ENCODE measurements around the gene SSTR3. TPM values are rescaled to one million over a fixed set of nuclear protein-coding genes. Genes with fewer than 3 reads are reported as not detected.

The SSTR3 gene
- total and polyA plus RNA-seq, 2 of the 13 experiments (the other 11 are each of a cell fraction or from before 2014, with no cell fraction given), result 0.08 to 0.64 TPM

DNA sequence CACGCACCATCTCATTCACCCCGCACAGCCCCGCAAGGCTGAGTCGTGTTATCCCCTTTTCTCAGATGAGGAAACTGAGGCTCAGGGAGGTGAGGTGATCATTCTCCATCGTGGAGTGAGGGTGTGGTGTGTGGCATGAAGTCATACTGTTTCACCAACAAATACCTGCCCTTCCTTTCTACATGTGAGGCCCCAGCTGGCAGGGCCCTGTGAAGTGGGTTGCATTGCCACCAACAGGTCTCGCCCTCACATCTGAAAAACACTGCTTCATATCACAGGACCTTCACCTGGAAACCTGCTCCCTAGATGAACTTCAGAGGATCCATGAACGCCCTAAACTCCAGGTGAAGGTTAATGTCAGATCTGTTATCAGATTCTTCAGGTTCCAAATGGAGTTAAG lies 4.3 kb downstream of the SSTR3 start:
- no peak overlapping the region for H3K27ac ChIP-seq (ENCODE audit: extremely low read length, insufficient read depth, low read length)
- no peak for DNase-seq (ENCODE audit: low spot score)
- no peak for FAIRE-seq
- no peak overlapping the region for H3K4me2 ChIP-seq (ENCODE audit: low read depth, low read length)
- POLR2A ChIA-PET, result no interaction called here
- H3K27me3 ChIP-seq (ENCODE audit: control insufficient read depth in 1 of 2, insufficient read depth in 2 of 2, low read length in 2 of 2), result peaks cover 0 to 12% of the 10 kb centered on the region in 2 experiments; a peak in 3 of 5 replicates
- H2AFZ ChIP-seq (ENCODE audit: low read length), result no peak overlapping the region
- WGBS (ENCODE audit: low lambda C conversion rate), result 60% methylated on average over 5 of the region's 7 CpGs
- H4K20me1 ChIP-seq (ENCODE audit: insufficient read depth, low read length), result no peaks in the 10 kb centered on the region
- H3K4me3 ChIP-seq (replicated peaks in 1 of 3; ENCODE audit: insufficient read depth in 1 of 3, low read depth in 2 of 3, low read length in 3 of 3), result no peak overlapping the region
- intact Hi-C loops (cut with micrococcal nuclease; ENCODE audit: unreplicated experiment), result no loop called here
- H3K36me3 ChIP-seq (replicated peaks in 1 of 2; ENCODE audit: control insufficient read depth in 1 of 2, insufficient read depth in 2 of 2, low read length in 2 of 2), result no peaks in the 10 kb centered on the region
- no TSS peak for BruUV-seq (replicated peaks)
- ATAC-seq, result no peak
- TF ChIP-seq ZNF343 (CRISPR knock-in tag; IDR thresholded peaks at IDR 0.05) (no peak), ZNF383 (CRISPR knock-in tag; IDR thresholded peaks at IDR 0.05; ENCODE audit: borderline replicate concordance) (no peak), ZNF629 (CRISPR knock-in tag; conservative IDR thresholded peaks at IDR 0.05) (0 out of 2 replicates have a peak, but pooled peaks have one; percentile 30)
- peaks cover 24% of the 10 kb centered on the region for H3K4me1 ChIP-seq (ENCODE audit: insufficient read depth, low read length)
- in situ Hi-C loops (cut with HindIII; ENCODE audit: extremely low pct_ligation_motif_present, low pct_unique_long_range_greater_than_20kb), result no loop called here
- CTCF ChIA-PET (ENCODE audit: low intra/inter-chr PET ratio, low total read pairs), result no interaction called here
- no peaks in the 10 kb centered on the region for H3K9me3 ChIP-seq (ENCODE audit: low read length)
- H3K9ac ChIP-seq (ENCODE audit: insufficient read depth, low read depth, low read length), result no peak overlapping the region
- no peaks in the 10 kb centered on the region for H3K79me2 ChIP-seq (ENCODE audit: insufficient read depth, low read length)

DNA sequence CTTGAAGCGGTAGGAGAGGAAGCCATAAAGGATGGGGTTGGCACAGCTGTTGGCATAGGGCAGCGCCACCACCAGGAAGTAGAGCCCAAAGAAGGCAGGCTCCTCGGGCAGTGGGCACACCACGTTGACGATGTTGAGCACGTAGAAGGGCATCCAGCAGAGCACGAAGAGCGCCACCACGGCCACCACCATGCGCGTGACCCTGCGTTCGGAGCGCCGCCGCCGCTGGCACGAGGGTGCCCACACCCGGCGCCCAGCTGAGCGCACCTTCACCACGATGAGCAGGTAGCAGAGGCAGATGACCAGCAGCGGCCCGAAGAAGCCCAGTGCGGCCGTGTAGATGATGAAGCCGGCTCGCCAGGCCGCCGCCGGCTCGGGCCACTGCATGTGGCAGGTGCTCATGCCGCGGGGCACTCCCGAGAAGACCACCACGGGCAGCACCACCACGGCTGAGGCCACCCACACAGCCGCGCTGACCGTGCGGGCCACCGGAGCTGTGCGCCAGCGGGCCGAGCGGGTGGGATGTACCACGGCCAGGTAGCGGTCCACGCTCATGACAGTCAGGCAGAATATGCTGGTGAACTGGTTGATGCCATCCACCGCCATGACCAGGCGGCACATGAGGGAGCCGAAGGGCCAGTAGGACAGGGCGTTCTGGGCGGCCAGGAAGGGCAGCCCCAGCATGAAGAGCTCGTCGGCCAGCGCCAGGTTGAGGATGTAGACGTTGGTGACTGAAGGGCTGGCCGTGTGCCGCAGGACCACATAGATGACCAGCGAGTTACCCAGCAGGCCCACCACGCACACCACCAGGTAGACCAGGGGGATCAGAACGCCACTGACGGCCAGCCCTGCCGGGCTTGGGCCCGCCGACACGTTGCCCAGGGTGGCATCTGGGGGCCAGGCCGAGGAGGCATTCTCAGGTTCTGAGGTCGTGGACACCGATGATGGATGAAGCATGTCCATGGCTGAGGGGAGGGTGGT lies 5.1 kb downstream of the SSTR3 start:
- no peak overlapping the region for H3K4me2 ChIP-seq (ENCODE audit: low read depth, low read length)
- no peak for TF ChIP-seq REL (CRISPR knock-in tag; conservative IDR thresholded peaks at IDR 0.05)
- TF ChIP-seq HNRNPL (IDR thresholded peaks at IDR 0.05; ENCODE audit: low read depth, low read length), result peak; percentile 53; the same call in 1 of the 2 replicates
- no peak overlapping the region for H3K9ac ChIP-seq (ENCODE audit: insufficient read depth, low read depth, low read length)
- in situ Hi-C loops (cut with HindIII; ENCODE audit: extremely low pct_ligation_motif_present, low pct_unique_long_range_greater_than_20kb) (no loop called here), intact Hi-C loops (cut with micrococcal nuclease; ENCODE audit: unreplicated experiment) (no loop called here)
- DNase-seq (ENCODE audit: low spot score) (no peak), ATAC-seq (no peak), FAIRE-seq (no peak)
- no peaks in the 10 kb centered on the region for H3K9me3 ChIP-seq (ENCODE audit: low read length)
- H3K36me3 ChIP-seq (replicated peaks in 1 of 2; ENCODE audit: control insufficient read depth in 1 of 2, insufficient read depth in 2 of 2, low read length in 2 of 2), result no peaks in the 10 kb centered on the region
- peaks cover 0 to 12% of the 10 kb centered on the region in 2 experiments; a peak in 3 of 5 replicates for H3K27me3 ChIP-seq (ENCODE audit: control insufficient read depth in 1 of 2, insufficient read depth in 2 of 2, low read length in 2 of 2)
- H3K27ac ChIP-seq (ENCODE audit: extremely low read length, insufficient read depth, low read length), result no peak overlapping the region
- no peaks in the 10 kb centered on the region for H4K20me1 ChIP-seq (ENCODE audit: insufficient read depth, low read length)
- no TSS peak for BruUV-seq (replicated peaks)
- H3K79me2 ChIP-seq (ENCODE audit: insufficient read depth, low read length), result no peaks in the 10 kb centered on the region
- no peak overlapping the region for H2AFZ ChIP-seq (ENCODE audit: low read length)
- H3K4me1 ChIP-seq (ENCODE audit: insufficient read depth, low read length), result peaks cover 16% of the 10 kb centered on the region
- 82% methylated on average over 17 of the region's 71 CpGs for WGBS (ENCODE audit: low lambda C conversion rate)
- POLR2A ChIA-PET, result no interaction called here
- CTCF ChIA-PET (ENCODE audit: low intra/inter-chr PET ratio, low total read pairs), result no interaction called here
- H3K4me3 ChIP-seq (replicated peaks in 1 of 3; ENCODE audit: insufficient read depth in 1 of 3, low read depth in 2 of 3, low read length in 3 of 3), result no peak overlapping the region
